Measurements from ENCODE around the gene TFB1M.

The TFB1M gene

DNA sequence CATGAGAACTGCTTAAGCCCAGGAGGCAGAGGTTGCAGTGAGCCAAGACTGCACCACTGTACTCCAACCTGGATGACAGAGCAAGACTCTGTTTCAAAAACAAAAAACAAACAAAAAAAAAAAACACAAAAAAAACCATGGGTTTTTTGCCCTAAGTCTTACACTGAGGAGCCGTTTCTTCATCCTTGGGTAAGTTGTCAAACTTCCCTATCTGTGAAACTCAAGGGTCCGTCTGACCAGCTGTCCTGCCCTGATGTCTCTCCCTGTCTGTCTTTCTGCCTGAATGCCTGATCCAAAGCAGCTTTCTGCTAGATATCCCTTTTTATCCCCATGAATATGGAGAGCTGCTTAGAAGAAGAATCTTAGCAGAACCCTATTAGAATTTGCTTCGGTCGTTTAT lies 91.8 kb downstream of the TFB1M start:
- TF ChIP-seq, protein P1, sequence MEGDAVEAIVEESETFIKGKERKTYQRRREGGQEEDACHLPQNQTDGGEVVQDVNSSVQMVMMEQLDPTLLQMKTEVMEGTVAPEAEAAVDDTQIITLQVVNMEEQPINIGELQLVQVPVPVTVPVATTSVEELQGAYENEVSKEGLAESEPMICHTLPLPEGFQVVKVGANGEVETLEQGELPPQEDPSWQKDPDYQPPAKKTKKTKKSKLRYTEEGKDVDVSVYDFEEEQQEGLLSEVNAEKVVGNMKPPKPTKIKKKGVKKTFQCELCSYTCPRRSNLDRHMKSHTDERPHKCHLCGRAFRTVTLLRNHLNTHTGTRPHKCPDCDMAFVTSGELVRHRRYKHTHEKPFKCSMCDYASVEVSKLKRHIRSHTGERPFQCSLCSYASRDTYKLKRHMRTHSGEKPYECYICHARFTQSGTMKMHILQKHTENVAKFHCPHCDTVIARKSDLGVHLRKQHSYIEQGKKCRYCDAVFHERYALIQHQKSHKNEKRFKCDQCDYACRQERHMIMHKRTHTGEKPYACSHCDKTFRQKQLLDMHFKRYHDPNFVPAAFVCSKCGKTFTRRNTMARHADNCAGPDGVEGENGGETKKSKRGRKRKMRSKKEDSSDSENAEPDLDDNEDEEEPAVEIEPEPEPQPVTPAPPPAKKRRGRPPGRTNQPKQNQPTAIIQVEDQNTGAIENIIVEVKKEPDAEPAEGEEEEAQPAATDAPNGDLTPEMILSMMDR (IDR thresholded peaks at IDR 0.05), result no peak

DNA sequence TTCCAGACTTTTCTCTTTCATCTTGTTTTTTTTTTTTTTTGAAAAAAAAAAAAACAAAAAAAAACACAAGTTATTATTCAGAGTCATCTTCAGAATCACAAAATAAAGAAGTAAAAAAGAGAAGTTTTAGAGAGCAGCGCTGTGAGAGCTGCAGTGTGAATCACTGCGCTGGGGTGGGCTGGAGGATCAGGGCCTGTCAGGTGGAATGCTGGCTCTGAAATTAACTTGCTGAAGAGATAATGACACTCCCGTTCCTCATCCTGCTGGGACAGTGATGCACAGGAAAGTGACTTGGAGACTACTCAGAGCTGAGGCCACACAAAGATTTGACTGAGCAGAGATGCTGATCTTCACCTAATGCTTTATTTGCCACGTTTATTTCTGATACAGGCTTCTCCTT lies 93.2 kb downstream of the TFB1M start:
- TF ChIP-seq, protein P1 (IDR thresholded peaks at IDR 0.05), result no peak

DNA sequence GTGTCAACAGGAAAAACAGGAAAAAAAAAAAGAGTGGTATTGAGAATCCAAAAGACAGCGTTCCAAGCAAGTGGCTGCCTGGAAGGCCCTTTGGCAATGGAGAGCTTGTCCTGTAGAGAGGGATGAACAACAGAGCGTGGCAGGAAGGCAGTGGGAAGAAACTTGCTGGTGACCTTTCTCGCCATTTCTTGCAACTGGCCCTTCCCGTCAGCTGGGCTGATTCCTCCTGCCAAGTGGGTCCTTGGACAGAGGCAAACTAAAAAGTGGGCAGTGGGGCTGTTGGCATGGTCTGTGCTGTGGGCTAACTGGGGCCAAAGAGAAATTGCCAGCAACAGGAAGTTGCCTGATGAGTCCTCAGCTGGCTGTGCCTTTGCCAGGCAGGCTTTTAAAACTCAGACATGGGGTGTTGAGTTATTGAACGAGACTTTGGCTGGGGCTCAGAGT lies 94.4 kb downstream of the TFB1M start:
- TF ChIP-seq, protein P1 (IDR thresholded peaks at IDR 0.05), result no peak

DNA sequence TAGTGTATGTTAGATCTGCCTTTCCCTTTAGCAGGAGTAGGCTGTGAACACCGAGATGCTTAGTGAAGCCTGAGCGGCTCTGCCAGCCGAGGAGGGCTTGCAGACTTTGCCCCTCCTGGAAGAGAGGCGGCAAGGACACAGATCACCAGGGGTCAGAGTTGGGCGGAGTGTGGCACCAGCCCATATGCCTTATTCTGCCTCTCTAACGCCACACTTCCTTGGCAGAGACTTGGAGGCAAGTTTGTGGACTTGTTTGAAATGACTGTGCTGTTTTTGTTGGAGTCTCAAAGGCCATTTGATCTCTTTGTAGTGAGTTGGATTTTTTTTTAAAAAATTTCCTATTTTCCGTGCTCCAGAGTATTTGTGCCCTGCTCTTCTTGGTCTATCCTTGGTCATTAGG lies 95.0 kb downstream of the TFB1M start:
- TF ChIP-seq, protein P1 (IDR thresholded peaks at IDR 0.05), result no peak

DNA sequence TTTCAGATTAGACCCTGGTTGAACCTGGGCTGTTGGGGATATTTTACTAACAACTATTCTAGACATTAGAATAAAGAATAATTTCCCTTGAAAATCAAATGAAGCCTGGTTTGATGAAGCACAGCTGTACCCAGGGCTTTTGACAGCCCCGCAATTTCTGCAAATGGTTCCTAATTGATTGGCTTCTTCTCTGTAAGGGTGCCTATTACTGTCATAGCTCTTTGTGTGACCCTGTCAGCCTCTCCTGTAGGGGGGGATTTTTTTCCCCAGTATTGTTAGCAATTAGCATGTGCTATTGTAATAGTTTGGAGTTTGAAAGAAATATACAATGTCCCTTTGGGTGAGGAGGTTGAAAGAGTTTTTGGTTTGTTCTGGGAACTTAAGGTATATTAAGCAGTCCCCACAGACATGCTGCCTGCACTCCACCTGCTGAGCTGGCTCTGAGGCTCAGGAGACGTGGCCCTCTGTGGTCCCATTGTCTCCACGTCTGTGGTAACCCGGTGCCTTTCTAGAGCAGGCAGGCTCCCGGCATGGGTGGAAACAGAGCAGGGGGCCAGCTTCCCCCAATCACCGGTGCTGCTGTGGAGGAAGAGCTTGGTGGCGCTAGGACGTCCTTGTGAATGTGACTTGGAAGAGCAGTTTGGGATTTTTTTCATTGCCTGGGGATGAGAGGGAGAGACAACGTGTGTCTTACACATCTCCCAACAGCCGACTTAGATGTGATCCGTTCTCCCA lies 97.8 kb downstream of the TFB1M start:
- TF ChIP-seq, protein P1 (IDR thresholded peaks at IDR 0.05), result no peak

DNA sequence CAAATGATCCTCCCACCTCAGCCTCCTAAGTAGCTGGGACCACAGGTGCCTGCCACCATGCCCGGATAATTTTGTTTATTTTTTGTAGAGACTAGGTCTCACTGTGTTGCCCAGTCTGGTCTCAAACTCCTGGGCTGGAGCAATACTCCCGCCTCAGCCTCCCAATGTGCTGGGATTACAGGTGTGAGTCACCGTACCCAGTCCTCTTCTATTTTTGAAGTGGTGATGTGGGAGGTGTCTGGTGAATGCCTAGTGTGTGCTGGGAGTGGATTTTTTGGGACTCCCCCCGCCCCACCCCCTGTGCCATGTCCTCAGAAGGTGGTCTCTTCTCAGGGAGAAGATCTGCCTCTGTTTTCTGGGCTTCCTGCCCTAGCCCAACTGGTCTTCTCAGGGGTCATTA lies 98.4 kb downstream of the TFB1M start:
- TF ChIP-seq, protein P1 (IDR thresholded peaks at IDR 0.05), result no peak

DNA sequence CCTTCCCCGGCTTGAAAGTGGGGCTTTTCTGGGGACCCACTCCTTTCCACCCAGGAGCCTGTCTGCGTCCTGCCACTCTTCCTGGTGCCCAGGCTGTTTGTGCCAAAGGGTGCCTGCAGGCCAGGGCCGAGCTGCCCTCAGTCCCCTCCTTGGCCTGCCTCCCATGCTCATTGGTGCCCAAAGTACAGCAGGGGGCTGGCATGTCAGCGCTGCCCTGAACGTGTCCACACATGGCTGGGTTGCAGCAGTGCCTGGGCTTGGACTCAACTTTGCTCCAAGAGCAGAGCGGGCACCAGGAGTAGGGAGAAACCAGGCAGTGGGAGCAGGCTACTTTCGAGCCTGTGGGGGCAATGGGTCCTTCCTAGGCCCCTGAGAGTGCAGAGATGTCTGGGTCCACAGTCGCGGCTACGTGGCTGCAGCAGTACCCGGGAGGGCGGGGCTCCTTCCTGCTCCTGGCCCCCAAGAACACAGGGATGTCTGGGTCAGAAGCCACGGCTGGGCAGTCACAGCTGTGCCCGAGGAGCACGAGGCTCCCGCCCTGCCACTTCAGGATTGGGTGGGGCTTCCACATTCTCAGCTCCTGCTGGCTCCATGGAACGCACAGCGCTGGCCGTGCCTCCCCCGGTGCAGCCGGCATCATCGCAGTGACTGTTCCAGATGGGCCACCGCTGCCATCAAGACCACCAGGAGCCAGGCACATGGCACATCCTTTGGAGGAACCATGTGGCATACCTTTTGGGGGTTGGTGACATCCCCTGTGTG lies 100.5 kb downstream of the TFB1M start:
- TF ChIP-seq, protein P1 (IDR thresholded peaks at IDR 0.05), result no peak

Measured in LNCAP (cell line).